AG04449 (cell line): Measurements from ENCODE around the gene CORT.
"Not testable (repeated sequence)": the region's sequence is repeated elsewhere in the genome, so short reads cannot be mapped to it uniquely, and the experiment has no call there.

Source experiments
- CTCF ChIA-PET: fragments of 350-600 bp; formaldehyde crosslinking; extraction: SDS; loops from one replicate; lab custom pipeline; 2021; ENCODE audit warnings: antibody characterized with exemption; lab: Yijun Ruan, JAX
- POLR2A ChIA-PET: fragments of 400-600, 350-600 bp; formaldehyde crosslinking; extraction: SDS; loops from one replicate; lab custom pipeline; 2020; ENCODE audit warnings: antibody characterized with exemption, inconsistent platforms; lab: Yijun Ruan, JAX
- DNase-seq: peaks from one replicate; pipeline ENCODE4 v3.0.0-alpha.2; 2010; ENCODE audit warnings: low read depth, low spot score
- H3K4me3 ChIP-seq: 2 replicates; pipeline ENCODE4 v1.5.1; 2011; ENCODE audit warnings: low read depth, mild to moderate bottlenecking, control low read depth, low read length
- TF ChIP-seq, protein P1 (sequence below): IDR thresholded peaks from one replicate; pipeline ENCODE4 v1.5.1; 2011; ENCODE audit warnings: mild to moderate bottlenecking, moderate library complexity, low read length, control low read depth, inconsistent platforms; ENCODE audit not compliant: insufficient read depth; ENCODE audit errors: missing control alignments

The CORT gene

DNA sequence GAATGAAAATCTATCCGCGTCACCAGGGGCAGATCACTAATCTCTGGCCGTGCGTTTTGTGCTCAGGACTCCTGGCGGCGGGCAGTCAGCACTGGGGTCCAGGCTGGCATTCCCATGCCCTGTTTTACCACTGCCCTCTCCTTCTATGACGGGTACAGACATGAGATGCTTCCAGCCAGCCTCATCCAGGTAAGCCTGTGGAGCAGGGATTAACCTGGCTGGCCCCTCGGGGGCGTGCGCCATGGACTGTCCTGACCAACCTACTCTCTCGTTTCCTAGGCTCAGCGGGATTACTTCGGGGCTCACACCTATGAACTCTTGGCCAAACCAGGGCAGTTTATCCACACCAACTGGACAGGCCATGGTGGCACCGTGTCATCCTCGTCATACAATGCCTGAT, 30.5 kb upstream of the CORT start:
- CTCF ChIA-PET, result interaction anchor here (2.1 to 4.6 kb wide), 2 partner anchors 10 to 42 kb away, joined by 7 to 42 read pairs; partner anchors contain the start of gene CENPS
- TF ChIP-seq, protein P1, sequence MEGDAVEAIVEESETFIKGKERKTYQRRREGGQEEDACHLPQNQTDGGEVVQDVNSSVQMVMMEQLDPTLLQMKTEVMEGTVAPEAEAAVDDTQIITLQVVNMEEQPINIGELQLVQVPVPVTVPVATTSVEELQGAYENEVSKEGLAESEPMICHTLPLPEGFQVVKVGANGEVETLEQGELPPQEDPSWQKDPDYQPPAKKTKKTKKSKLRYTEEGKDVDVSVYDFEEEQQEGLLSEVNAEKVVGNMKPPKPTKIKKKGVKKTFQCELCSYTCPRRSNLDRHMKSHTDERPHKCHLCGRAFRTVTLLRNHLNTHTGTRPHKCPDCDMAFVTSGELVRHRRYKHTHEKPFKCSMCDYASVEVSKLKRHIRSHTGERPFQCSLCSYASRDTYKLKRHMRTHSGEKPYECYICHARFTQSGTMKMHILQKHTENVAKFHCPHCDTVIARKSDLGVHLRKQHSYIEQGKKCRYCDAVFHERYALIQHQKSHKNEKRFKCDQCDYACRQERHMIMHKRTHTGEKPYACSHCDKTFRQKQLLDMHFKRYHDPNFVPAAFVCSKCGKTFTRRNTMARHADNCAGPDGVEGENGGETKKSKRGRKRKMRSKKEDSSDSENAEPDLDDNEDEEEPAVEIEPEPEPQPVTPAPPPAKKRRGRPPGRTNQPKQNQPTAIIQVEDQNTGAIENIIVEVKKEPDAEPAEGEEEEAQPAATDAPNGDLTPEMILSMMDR, result no peak
- no peak for DNase-seq

DNA sequence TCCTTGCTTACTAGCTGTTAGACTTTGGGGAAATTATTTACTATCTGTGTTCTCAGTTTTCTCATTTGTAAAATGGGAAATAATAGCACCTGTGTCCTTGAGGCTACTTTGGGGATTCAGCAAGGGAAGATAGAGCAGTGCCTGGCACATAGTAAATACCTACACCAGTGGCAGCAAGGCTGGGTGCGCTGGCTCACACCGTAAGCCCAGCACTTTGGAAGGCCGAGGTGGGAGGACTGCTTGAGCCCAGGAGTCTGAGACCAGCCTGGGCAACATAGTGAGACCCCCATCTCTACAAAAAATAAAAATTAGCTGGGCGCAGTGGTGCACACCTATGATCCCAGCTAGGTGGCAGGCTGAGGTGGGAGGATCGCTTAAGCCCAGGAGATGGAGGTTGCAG, 28.2 kb upstream of the CORT start:
- no peak overlapping the region for H3K4me3 ChIP-seq
- POLR2A ChIA-PET, result no interaction called here
- TF ChIP-seq, protein P1, result no peak
- CTCF ChIA-PET, result interaction anchor here (2.1 to 4.6 kb wide), 2 partner anchors 8 to 45 kb away, joined by 7 to 42 read pairs; partner anchors contain the start of gene CENPS
- DNase-seq, result no peak

More for the DNA sequence above, 30.5 kb upstream of the CORT start:
- POLR2A ChIA-PET, result no interaction called here
- H3K4me3 ChIP-seq, result no peak overlapping the region

DNA sequence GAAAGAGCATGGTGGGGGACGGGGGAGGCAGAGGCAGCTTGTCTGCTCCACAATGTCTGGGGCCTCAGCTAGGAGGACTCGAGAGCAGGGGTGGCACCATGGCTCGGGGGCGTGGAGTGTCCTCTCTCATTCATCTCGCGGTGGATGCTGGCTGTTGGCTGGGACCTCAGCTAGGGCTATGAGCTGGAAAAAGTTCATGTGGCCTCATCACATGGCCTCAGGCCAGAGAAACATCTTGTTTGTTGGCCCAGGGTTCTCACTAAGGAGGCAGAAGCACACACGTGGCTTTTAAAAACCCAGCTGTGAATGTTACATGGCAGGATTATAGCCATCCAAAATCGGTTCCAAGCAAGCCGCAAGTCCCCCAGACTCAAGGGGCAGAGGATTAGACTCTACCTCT, 25.8 kb upstream of the CORT start:
- no peak for DNase-seq
- ChIA-PET POLR2A (no interaction called here), CTCF (interaction anchor here (1.1 to 3.5 kb wide), 3 partner anchors 10 to 550 kb away, joined by 3 to 46 read pairs (median 5); no protein-coding TSS in a partner anchor)
- TF ChIP-seq, protein P1, result no peak
- H3K4me3 ChIP-seq, result no peak overlapping the region

DNA sequence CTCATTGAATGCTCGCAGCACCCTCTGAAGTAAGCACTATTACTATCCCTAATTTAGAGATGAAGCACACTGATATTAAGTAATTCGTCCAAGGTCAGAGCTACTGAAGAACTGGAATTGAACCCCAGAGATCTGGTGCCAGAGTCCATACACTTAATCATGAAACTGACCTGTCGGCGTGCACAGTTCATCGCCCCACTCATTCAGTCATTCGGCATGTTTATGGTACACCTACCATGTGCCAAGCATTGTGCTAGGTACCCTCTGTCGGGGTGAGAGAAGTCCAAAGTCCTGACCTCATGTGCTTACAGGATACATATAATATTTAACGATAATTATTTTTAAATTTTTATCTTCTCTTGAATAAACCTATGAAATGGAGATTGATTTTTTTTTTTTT, 25.2 kb upstream of the CORT start:
- POLR2A ChIA-PET, result interaction anchor here (0.7 kb wide), 1 partner anchor 113 kb away, joined by 3 read pairs; no protein-coding TSS in a partner anchor
- TF ChIP-seq, protein P1, result no peak
- no peak overlapping the region for H3K4me3 ChIP-seq
- DNase-seq, result no peak
- CTCF ChIA-PET, result interaction anchor here (0.9 to 3.5 kb wide), 4 partner anchors 9 to 550 kb away, joined by 3 to 46 read pairs (median 4); no protein-coding TSS in a partner anchor

DNA sequence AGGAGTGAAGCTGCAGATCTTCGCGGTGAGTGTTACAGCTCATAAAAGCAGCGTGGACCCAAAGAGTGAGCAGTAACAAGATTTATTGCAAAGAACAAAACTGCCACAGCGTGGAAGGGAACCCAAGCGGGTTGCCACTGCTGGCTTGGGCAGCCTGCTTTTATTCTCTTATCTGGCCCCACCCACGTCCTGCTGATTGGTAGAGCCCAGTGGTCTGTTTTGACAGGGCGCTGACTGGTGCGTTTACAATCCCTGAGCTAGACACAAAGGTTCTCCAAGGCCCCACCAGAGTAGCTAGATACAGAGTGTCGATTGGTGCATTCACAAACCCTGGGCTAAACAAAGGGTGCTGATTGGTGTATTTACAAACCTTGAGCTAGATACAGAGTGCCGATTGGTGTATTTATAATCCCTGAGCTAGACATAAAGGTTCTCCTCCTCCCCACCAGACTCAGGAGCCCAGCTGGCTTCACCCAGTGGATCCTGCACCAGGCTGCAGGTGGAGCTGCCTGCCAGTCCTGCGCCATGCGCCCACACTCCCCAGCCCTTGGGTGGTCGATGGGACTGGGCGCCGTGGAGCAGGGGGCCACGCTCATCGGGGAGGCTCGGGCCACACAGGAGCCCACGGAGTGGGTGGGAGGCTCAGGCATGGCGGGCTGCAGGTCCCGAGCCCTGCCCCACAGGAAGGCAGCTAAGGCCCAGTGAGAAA, 23.9 kb upstream of the CORT start:
- POLR2A ChIA-PET, result interaction anchor here (1.1 kb wide), 1 partner anchor 45 kb away, joined by 3 read pairs; no protein-coding TSS in a partner anchor
- H3K4me3 ChIP-seq, DNase-seq: not testable (repeated sequence)
- CTCF ChIA-PET, result interaction anchor here (0.9 to 3.5 kb wide), 6 partner anchors 12 to 52 kb away, joined by 3 to 46 read pairs (median 4); no protein-coding TSS in a partner anchor

DNA sequence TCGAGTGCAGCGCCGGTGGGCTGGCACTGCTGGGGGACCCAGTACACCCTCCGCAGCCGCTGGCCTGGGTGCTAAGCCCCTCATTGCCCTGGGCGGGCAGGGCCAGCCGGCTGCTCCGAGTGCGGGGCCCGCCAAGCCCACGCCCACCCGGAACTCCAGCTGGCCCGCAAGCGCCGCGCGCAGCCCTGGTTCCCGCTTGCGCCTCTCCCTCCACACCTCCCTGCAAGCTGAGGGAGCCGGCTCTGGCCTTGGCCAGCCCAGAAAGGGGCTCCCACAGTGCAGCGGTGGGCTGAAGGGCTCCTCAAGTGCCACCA, 23.3 kb upstream of the CORT start:
- POLR2A ChIA-PET, result interaction anchor here (1.1 kb wide), 1 partner anchor 45 kb away, joined by 3 read pairs; no protein-coding TSS in a partner anchor
- CTCF ChIA-PET, result interaction anchor here (1.3 to 3.5 kb wide), 3 partner anchors 13 to 49 kb away, joined by 4 to 46 read pairs (median 9); no protein-coding TSS in a partner anchor
- not testable (repeated sequence) for DNase-seq, H3K4me3 ChIP-seq

DNA sequence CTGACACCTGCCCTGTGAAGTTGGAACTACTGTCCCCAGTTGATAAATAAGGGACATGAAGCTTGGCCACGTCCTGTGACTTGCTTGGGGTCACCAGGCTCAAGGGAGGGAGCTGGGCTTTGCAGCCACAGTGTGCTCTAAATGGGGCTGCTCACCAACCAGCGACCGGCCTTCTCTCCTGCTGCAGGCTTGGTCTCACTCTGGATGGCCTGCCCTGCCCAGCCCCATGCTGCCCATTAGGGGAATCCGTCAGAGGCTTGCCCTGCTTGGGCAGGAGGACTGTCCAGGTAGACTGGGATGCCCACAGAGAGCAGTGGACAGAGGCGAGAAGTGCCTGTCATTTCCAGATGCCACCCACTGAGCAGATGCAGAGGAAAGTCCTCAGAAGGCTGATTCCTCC, 20.8 kb upstream of the CORT start:
- ChIA-PET CTCF (interaction anchor here (0.9 to 12.3 kb wide), 33 partner anchors 9 to 801 kb away, joined by 3 to 332 read pairs (median 8); partner anchors contain the start of genes KIF1B and PGD), POLR2A (no interaction called here)

More for the DNA sequence above, 20.8 kb upstream of the CORT start:
- H3K4me3 ChIP-seq, result no peak overlapping the region
- TF ChIP-seq, protein P1, result no peak
- no peak for DNase-seq
